ENCODE results near the gene SPEN. TPM values are rescaled to one million over a fixed set of nuclear protein-coding genes. Genes with fewer than 3 reads are reported as not detected.

SPEN gene
- total and polyA plus RNA-seq, 2 of the 4 experiments (the other 2 are of a cell fraction) = 7.6 to 15.8 TPM

DNA sequence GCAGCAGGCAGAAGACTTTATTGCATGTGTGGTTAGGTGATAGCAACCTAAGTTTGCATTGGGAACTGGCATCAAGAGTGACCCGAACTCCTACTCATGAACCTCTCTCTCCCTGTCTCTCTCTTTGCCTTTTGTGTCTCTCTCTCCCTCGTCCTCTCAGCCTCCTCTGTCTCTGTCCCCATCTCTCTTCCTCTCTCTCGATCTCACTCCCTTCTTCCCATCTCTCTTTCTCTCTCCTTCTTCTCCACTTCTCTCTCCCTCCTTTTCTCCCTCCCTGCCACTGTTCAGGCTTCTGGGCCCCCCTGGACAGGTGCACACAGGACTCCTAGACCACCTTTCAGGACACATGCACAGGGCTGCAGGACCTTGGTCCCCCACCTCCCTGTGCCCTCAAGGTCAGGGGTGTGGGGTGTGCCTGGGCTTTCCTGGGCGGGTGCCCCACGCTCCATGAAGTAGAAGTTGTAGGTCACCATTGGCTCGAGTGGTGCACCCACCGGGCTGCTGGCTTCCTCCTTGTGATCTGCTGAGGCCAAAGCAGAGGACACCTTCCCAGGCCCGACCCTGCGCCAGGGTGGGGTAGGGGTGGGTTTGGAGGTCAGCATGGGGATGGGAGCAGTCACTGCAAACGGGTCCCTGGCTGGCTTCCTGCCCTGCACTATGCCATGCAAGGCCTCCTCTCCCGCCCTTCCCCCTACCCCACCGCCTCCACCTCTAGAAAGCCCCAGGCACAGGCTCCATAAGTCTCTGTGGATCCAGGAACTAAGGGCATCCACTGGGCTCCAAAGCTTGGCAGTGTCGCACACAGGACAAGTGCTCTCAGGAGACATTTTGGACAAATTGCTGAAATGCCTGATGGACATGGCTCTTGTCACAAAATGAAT, 141.6 kb downstream of the SPEN start (continued):
- no peak for TF ChIP-seq POLR2A (IDR thresholded peaks at IDR 0.05; ENCODE audit: low read depth, low read length)

DNA sequence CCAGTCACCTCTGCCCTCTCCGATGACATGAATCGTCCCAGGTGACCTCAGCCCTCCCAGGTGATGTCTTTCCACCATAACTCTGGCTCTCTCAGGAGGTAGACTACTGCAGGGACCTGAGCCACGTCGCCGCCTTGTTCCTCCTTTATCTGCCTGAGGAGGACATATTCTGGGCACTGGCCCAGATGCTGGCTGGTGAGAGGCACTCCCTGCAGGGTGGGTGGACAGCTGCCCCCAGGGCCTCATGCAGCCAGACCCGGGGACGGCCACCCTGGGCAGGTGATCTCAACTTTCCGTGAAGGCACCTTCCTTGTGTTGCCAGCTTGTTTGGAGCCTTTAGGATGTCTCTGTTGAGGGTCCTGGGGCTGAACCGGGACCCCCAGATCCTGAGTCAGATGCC, 142.3 kb downstream of the SPEN start:
- Histone ChIP-seq H2BK15ac (ENCODE audit: low read depth, low read length) (no peak overlapping the region), H3K4me2 (ENCODE audit: low read depth, low read length) (no peak overlapping the region), H2BK20ac (ENCODE audit: low read depth, low read length) (no peak overlapping the region), H3K4ac (ENCODE audit: low read depth, low read length) (no peak overlapping the region), H3K36me3 (ENCODE audit: control insufficient read depth, insufficient read depth, low read length) (no peaks in the 10 kb centered on the region), H2AK5ac (ENCODE audit: low read depth, low read length) (no peak overlapping the region), H3K4me1 (ENCODE audit: control insufficient read depth, insufficient read depth, low read length) (no peaks in the 10 kb centered on the region), H2BK120ac (ENCODE audit: low read depth, low read length) (no peak overlapping the region), H3K9me3 (ENCODE audit: control insufficient read depth, insufficient read depth, low read length) (no peaks in the 10 kb centered on the region), H4K91ac (ENCODE audit: insufficient read depth, low read depth, low read length) (no peak overlapping the region), H4K8ac (ENCODE audit: low read depth in 2 of 2, low read length in 2 of 2) (no peak overlapping the region), H3K9ac (ENCODE audit: low read depth, low read length) (no peak overlapping the region), H3K9me1 (ENCODE audit: insufficient read depth, low read length) (no peaks in the 10 kb centered on the region), H3K4me3 (ENCODE audit: insufficient read depth, low read depth, low read length) (no peak overlapping the region), H3K79me1 (ENCODE audit: low read depth in 1 of 2, low read length in 2 of 2) (no peaks in the 10 kb centered on the region), H3K27ac (ENCODE audit: insufficient read depth, low read length) (no peak overlapping the region), H3K56ac (ENCODE audit: extremely low read depth, insufficient read depth, low read length) (no peak overlapping the region), H2AK9ac (replicated peaks; ENCODE audit: low read depth, low read length, poor library complexity) (no peak overlapping the region), H3K27me3 (ENCODE audit: control insufficient read depth, insufficient read depth, low read length) (no peaks in the 10 kb centered on the region; the same call in 1 of the 2 replicates), H2AFZ (replicated peaks; ENCODE audit: low read length, poor library complexity) (no peak overlapping the region), H3K23ac (ENCODE audit: low read depth, low read length) (no peak overlapping the region), H4K5ac (ENCODE audit: low read depth, low read length) (no peak overlapping the region), H3K18ac (ENCODE audit: low read depth, low read length) (no peak overlapping the region), H4K20me1 (ENCODE audit: insufficient read depth, low read length) (no peaks in the 10 kb centered on the region), H2BK5ac (ENCODE audit: low read depth, low read length, poor library complexity, severe bottlenecking) (no peak overlapping the region), H3K14ac (replicated peaks; ENCODE audit: low read depth, low read length) (no peak overlapping the region)
- WGBS, 2 experiments (ENCODE audit: extremely low coverage in 2 of 2, insufficient read length in 1 of 2) = 100% methylated on average over 1 of the region's 9 CpGs; no CpG with 5 or more reads in 1 of the 2 experiments
- intact Hi-C loops (cut with micrococcal nuclease) (no loop called here), in situ Hi-C loops (cut with MboI; ENCODE audit: low sequenced_read_pairs) (loop anchor here (10.0 kb wide), 1 partner anchor 55 kb away; no protein-coding TSS in a partner anchor), dilution Hi-C loops (cut with HindIII; ENCODE audit: low sequenced_read_pairs, unreplicated experiment) (no loop called here)
- POLR2A ChIA-PET (ENCODE audit: unreplicated experiment) = no interaction called here
- ATAC-seq (ENCODE audit: low read depth) (no peak), DNase-seq (no peak)
- TF ChIP-seq CEBPB (IDR thresholded peaks at IDR 0.05; ENCODE audit: low read depth, low read length) (no peak), RAD21 (IDR thresholded peaks at IDR 0.05; ENCODE audit: low read length) (no peak), NFE2L2 (IDR thresholded peaks at IDR 0.05; ENCODE audit: low read depth, low read length) (no peak), POLR2A (IDR thresholded peaks at IDR 0.05; ENCODE audit: low read depth, low read length) (no peak), FOS (IDR thresholded peaks at IDR 0.05; ENCODE audit: low read depth, low read length) (no peak), SMC3 (IDR thresholded peaks at IDR 0.05; ENCODE audit: low read depth, low read length) (no peak), CHD1 (IDR thresholded peaks at IDR 0.05; ENCODE audit: low read depth, low read length) (no peak), BHLHE40 (IDR thresholded peaks at IDR 0.05; ENCODE audit: low read depth, low read length) (no peak)
- TF ChIP-seq, protein P1, sequence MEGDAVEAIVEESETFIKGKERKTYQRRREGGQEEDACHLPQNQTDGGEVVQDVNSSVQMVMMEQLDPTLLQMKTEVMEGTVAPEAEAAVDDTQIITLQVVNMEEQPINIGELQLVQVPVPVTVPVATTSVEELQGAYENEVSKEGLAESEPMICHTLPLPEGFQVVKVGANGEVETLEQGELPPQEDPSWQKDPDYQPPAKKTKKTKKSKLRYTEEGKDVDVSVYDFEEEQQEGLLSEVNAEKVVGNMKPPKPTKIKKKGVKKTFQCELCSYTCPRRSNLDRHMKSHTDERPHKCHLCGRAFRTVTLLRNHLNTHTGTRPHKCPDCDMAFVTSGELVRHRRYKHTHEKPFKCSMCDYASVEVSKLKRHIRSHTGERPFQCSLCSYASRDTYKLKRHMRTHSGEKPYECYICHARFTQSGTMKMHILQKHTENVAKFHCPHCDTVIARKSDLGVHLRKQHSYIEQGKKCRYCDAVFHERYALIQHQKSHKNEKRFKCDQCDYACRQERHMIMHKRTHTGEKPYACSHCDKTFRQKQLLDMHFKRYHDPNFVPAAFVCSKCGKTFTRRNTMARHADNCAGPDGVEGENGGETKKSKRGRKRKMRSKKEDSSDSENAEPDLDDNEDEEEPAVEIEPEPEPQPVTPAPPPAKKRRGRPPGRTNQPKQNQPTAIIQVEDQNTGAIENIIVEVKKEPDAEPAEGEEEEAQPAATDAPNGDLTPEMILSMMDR (conservative IDR thresholded peaks at IDR 0.05; ENCODE audit: low read depth, low read length) = no peak
- CTCF ChIA-PET = no interaction called here
- BruUV-seq (replicated peaks) = no TSS peak
